Fibroblast of villous mesenchyme (primary cell): ENCODE measurements around the gene MPV17L2. TPM values are rescaled to one million over a fixed set of nuclear protein-coding genes. Genes with fewer than 3 reads are reported as not detected.
"Not testable (repeated sequence)": the region's sequence is repeated elsewhere in the genome, so short reads cannot be mapped to it uniquely, and the experiment has no call there.

ENCODE experiments used
- DNase-seq: peaks from one replicate; pipeline ENCODE4 v3.0.0-alpha.2; 2010; ENCODE audit warnings: low read depth
- H3K4me3 ChIP-seq: 2 replicates; pipeline ENCODE4 v1.5.1; 2011; ENCODE audit warnings: low read depth, mild to moderate bottlenecking, low read length
- CTCF ChIP-seq: IDR thresholded peaks from 2 replicates; pipeline ENCODE4 v1.5.1; 2012; ENCODE audit warnings: low read depth, mild to moderate bottlenecking, low read length; ENCODE audit not compliant: insufficient read depth
- total RNA-seq: library from RNA; depleted of rRNA; stranded (reverse); fragments of >200 nt; gene quantifications from 2 replicates; pipeline ENCODE4 v1.2.3, GENCODE V29; 2012

MPV17L2 gene
- total RNA-seq, 1 donor: 10.8 TPM

DNA sequence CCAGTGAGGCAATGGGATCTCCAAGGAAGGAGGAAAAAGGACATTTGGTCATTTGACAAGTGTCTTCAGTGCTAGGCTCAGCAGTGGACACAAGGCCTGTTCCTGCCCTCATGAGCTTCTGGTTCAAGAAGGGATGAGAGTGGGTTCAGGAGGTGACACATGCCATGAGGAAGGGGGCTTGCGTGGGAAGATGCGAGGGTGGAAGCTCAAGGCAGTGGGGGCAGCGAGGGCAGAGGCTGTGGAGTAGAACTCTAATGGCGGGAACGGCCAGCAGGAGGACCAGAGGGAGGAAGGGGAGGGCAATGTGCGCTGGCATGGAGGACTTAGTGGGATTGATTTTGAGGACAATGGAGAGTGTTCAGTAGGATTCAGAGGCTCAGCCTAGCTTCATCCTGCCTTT lies 36.8 kb upstream of the MPV17L2 start:
- DNase-seq: no peak
- no peak overlapping the region for H3K4me3 ChIP-seq
- TF ChIP-seq CTCF: no peak

DNA sequence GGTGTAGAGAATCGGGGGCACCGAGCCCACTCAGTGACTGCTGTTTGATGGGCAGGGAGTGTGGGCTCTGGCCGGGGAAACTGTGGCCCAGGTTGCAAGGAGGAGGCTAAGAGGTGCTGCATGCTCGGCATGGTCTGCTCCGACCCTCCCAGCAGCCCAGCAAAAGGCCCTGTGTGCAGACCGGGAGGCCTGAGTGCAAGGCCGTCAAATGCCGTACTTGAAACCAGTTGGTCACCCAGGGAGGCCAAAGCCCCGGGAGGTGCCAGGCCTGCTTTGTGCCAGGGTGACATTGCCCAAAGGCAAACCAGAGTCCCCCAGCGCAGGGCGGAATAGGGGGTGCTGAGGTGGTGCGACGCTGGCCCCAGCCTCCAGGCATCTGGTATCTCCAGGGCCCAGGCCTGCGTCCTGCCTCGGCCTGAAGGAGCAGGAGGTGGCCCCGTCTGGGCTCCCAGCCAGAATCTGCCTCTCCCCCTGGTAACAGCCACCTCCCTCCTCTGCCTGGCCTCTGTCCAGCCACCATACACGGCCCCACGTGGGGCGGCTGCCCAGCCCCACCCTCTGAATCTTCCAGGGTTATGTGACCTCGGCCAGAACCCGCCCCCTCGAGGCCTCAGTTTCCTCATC lies 36.1 kb upstream of the MPV17L2 start:
- DNase-seq: peak; percentile 92

GRCh38 chr19:18157465-18158063 lies 35.5 kb upstream of the MPV17L2 start:
- DNase-seq: no peak
- TF ChIP-seq CTCF: no peak
- H3K4me3 ChIP-seq: no peak overlapping the region

More for the DNA sequence above, 36.1 kb upstream of the MPV17L2 start:
- TF ChIP-seq CTCF: no peak
- H3K4me3 ChIP-seq: no peak overlapping the region

GRCh38 chr19:18158467-18158866 lies 34.6 kb upstream of the MPV17L2 start:
- DNase-seq: no peak
- no peak for TF ChIP-seq CTCF
- no peak overlapping the region for H3K4me3 ChIP-seq

DNA sequence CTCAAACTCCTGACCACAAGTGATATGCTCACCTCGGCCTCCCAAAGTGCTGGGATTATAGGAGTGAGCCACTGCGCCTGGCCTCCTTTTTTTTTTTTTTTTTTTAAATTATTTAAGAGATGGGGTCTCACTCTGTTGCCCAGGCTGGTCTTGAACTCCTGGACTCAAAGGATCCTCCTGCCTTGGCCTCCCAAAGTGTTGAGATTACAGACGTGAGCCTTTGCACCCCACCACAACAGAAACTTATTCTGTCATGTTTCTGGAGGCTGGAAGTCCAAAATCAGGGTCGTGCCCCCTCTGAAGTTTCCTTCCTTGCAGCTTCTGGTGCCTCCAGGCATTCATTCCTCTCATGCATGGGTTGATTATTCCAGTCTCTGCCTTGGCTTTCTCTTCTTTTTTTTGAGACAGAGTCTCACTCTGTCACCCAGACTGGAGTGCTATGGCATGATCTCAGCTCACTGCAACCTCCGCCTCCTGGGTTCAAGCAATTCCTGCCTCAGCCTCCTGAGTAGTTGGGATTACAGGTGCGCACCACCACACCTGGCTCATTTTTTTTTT lies 33.9 kb upstream of the MPV17L2 start:
- DNase-seq: not testable (repeated sequence)

GRCh38 chr19:18159810-18160209 lies 33.2 kb upstream of the MPV17L2 start:
- no peak for TF ChIP-seq CTCF
- no peak overlapping the region for H3K4me3 ChIP-seq
- no peak for DNase-seq

More for the DNA sequence above, 33.9 kb upstream of the MPV17L2 start:
- not testable (repeated sequence) for H3K4me3 ChIP-seq

- DNase-seq: no peak
- no peak for TF ChIP-seq CTCF
- no peak overlapping the region for H3K4me3 ChIP-seq
These were observed 32.5 kb upstream of the MPV17L2 start for GRCh38 chr19:18160493-18160970.
